GM04504 (cell line): Measurements from ENCODE around the gene ZBTB38.
A peak's percentile ranks its signal among the peaks of the same experiment; 100 is the strongest.

Experiments used
- DNase-seq: peaks from one replicate; pipeline ENCODE4 v3.0.0-alpha.2; 2012; ENCODE audit warnings: low read depth

The ZBTB38 gene

GRCh38 chr3:141338881-141339280 is 29.4 kb upstream of the ZBTB38 start:
- DNase-seq = no peak

- no peak for DNase-seq
Measured at GRCh38 chr3:141341536-141341935, 26.8 kb upstream of the ZBTB38 start.

- DNase-seq = no peak
Measured at GRCh38 chr3:141342386-141342785, 25.9 kb upstream of the ZBTB38 start.

- DNase-seq = no peak
Measured at GRCh38 chr3:141343077-141343476, 25.2 kb upstream of the ZBTB38 start.

GRCh38 chr3:141343865-141344271 is 24.4 kb upstream of the ZBTB38 start:
- no peak for DNase-seq

GRCh38 chr3:141345528-141345927 is 22.8 kb upstream of the ZBTB38 start:
- DNase-seq = no peak

GRCh38 chr3:141346007-141346406 is 22.3 kb upstream of the ZBTB38 start:
- no peak for DNase-seq

GRCh38 chr3:141346418-141346817 is 21.9 kb upstream of the ZBTB38 start:
- DNase-seq = no peak

GRCh38 chr3:141346839-141347238 is 21.5 kb upstream of the ZBTB38 start:
- no peak for DNase-seq

- DNase-seq = no peak
Measured at GRCh38 chr3:141348837-141349236, 19.5 kb upstream of the ZBTB38 start.

- no peak for DNase-seq
Measured at GRCh38 chr3:141349711-141350110, 18.6 kb upstream of the ZBTB38 start.

- no peak for DNase-seq
Measured at GRCh38 chr3:141350666-141351065, 17.6 kb upstream of the ZBTB38 start.

GRCh38 chr3:141352262-141352984 is 15.9 kb upstream of the ZBTB38 start:
- DNase-seq = no peak

GRCh38 chr3:141353652-141354495 is 14.4 kb upstream of the ZBTB38 start:
- DNase-seq = no peak

- no peak for DNase-seq
Measured at GRCh38 chr3:141354517-141354916, 13.8 kb upstream of the ZBTB38 start.

GRCh38 chr3:141355242-141355641 is 13.1 kb upstream of the ZBTB38 start:
- DNase-seq = no peak

GRCh38 chr3:141356046-141356445 is 12.3 kb upstream of the ZBTB38 start:
- DNase-seq = no peak

GRCh38 chr3:141360888-141361598 is 7.3 kb upstream of the ZBTB38 start:
- DNase-seq = peak; percentile 70

GRCh38 chr3:141362736-141363135 is 5.6 kb upstream of the ZBTB38 start:
- DNase-seq = no peak

- no peak for DNase-seq
Measured at GRCh38 chr3:141365201-141365600, 3.1 kb upstream of the ZBTB38 start.

GRCh38 chr3:141366285-141367037 is 1.8 kb upstream of the ZBTB38 start:
- peak; percentile 73 for DNase-seq
